Pancreas (tissue), 10 donors: ENCODE results near the gene TRIM3. TPM values are rescaled to one million over a fixed set of nuclear protein-coding genes. Genes with fewer than 3 reads are reported as not detected.
A peak's percentile ranks its signal among the peaks of the same experiment; 100 is the strongest.

ENCODE experiments used
- ATAC-seq, 4 donors: fragments of 200-7000 bp; cut with Tn5 transposase; one replicate each; pipeline versions ENCODE4 v1.8.0 to v1.9.1; 2020; ENCODE audit warnings: mild to moderate bottlenecking in 4 of 4, moderate library complexity in 4 of 4
- DNase-seq, 6 donors: peaks; one replicate each; pipeline ENCODE4 v3.0.0-alpha.2; 2020
- FAIRE-seq: peaks from 2 replicates; lab custom pipeline; 2012; peaks lifted over from hg19 to GRCh38; lab: Jason Lieb, UNC
- H3K27ac ChIP-seq, 4 donors: fragments of 200-600 bp; sonication (generic); 1 replicate in 3 of 4; 2 replicates in 1 of 4; pipeline versions ENCODE4 v1.5.0 to v1.8.0; 2020
- H3K27me3 ChIP-seq, 4 donors: fragments of 200-600 bp; one replicate each; pipeline ENCODE4 v1.8.0; 2021
- H3K36me3 ChIP-seq, 3 donors: fragments of 200-600 bp; sonication (generic) in 1 of 3; one replicate each; pipeline versions ENCODE4 v1.5.0 to v1.8.0; 2020 to 2021
- H3K4me1 ChIP-seq, 3 donors: fragments of 200-600 bp; one replicate each; pipeline ENCODE4 v1.8.0; 2021
- H3K4me3 ChIP-seq, 4 donors: fragments of 200-600 bp; sonication (generic) in 2 of 4; one replicate each; pipeline versions ENCODE4 v1.5.0 to v1.8.0; 2020 to 2021
- H3K9me3 ChIP-seq, 4 donors: fragments of 200-600 bp; one replicate each; pipeline ENCODE4 v1.8.0; 2021
- WGBS, 2 donors: extraction: QIAGEN DNeasy Blood & Tissue Kit; methylation state at CpG; one replicate each; pipeline ENCODE4 v1.1.7; 2013; 5-methylcytosine and 5-hydroxymethylcytosine counted together
- intact Hi-C, 3 donors: fragments of 100-400 bp; cut with DNase I; formaldehyde crosslinking; loops; one replicate each; pipeline versions ENCODE4 v1.11.1 to v1.14.2; 2022
- polyA plus RNA-seq, 2 donors: library from polyadenylated mRNA; stranded (reverse); fragments of 200-250 nt; gene quantifications; one replicate each; pipeline ENCODE4 v1.2.3, GENCODE V29; 2013
- total RNA-seq, 6 donors: library from RNA; stranded (reverse); fragmentation: NEBNext Ultra II Directional in 4 of 6; extraction: Animal tissue kit (Norgen Biotek cat#: 25700) in 4 of 6; gene quantifications; one replicate each; pipeline versions ENCODE4 v1.2.1 to v1.2.4, GENCODE V29; 2021 to 2023
- TF ChIP-seq, protein P1 (sequence below), 4 donors: fragments of 200-600 bp; sonication (generic) in 3 of 4; IDR thresholded peaks; one replicate each; pipeline versions ENCODE4 v1.5.0 to v1.8.0; 2021; ENCODE audit warnings: antibody characterized with exemption in 4 of 4
- donor health status: healthy with polysubstance abuse.
- donor health status: DM: no; HTN: no; CAD: no; lungs with moderate emphysema.
- donor health status: DM: no; HTN: no; CAD: no.
- donor health status: control.
- donor health status: control.
- donor health status: Bipolar disorder and iron deficiency.
- donor health status: DM: yes; HTN: yes; CAD: no.
- donor health status: DM: no; HTN: no; CAD: no.
- donor health status: DM: no; HTN: no; CAD: no.
- donor health status: DM: yes; HTN: yes; CAD: no.

TRIM3 gene
- total and polyA plus RNA-seq, 8 donors = 5.2 to 30.8 (median 7.6) TPM

DNA sequence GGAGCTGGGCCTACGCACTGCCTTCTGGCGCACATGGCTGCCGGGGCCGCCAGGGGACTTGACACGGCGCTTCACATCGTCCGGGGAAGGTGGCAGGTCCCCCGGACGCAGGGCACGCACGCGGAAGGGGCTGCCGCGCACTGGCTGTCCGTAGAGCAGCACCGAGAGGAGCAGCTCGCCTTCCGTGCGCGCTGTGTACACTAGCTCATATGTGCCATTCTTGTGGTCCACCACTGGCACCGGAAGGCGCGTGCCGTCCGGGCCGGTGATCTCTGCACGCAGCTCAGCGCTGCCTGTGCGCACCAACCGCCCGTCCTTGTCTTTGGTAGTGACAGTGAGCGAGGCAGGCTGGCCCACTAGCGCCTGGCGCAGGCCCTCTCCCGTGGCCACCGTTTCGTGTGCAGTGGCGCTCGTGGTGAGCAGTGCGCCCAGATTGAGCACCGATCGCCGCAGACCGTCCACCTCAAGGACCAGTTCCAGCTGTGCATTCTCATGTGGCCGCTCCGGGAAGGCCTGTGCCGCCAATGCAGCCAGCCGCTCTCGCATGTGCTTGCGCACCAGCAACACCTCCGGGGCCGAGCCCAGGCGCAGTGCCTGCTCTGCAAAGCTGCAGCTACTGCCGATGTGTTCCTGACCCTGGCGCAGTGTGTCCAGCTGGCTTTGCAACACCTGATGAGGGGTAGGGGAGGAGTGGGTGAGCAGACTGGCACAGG is 17.2 kb downstream of the TRIM3 start:
- H3K4me1 ChIP-seq = no peaks in the 10 kb centered on the region
- DNase-seq (peak in 1 of 6 donors; percentile 62), ATAC-seq (no peak), FAIRE-seq (no peak)
- TF ChIP-seq, protein P1, sequence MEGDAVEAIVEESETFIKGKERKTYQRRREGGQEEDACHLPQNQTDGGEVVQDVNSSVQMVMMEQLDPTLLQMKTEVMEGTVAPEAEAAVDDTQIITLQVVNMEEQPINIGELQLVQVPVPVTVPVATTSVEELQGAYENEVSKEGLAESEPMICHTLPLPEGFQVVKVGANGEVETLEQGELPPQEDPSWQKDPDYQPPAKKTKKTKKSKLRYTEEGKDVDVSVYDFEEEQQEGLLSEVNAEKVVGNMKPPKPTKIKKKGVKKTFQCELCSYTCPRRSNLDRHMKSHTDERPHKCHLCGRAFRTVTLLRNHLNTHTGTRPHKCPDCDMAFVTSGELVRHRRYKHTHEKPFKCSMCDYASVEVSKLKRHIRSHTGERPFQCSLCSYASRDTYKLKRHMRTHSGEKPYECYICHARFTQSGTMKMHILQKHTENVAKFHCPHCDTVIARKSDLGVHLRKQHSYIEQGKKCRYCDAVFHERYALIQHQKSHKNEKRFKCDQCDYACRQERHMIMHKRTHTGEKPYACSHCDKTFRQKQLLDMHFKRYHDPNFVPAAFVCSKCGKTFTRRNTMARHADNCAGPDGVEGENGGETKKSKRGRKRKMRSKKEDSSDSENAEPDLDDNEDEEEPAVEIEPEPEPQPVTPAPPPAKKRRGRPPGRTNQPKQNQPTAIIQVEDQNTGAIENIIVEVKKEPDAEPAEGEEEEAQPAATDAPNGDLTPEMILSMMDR (IDR thresholded peaks at IDR 0.05) = no peak
- no peak overlapping the region for H3K4me3 ChIP-seq
- no peaks in the 10 kb centered on the region for H3K27me3 ChIP-seq
- H3K36me3 ChIP-seq = peaks cover 0 to 26% (median 5%) of the 10 kb centered on the region in 3 donors
- intact Hi-C loops = no loop called here
- H3K9me3 ChIP-seq = no peaks in the 10 kb centered on the region
- 95 to 97% methylated on average over 56 of the region's 56 CpGs for WGBS, 2 donors
- H3K27ac ChIP-seq = no peak overlapping the region

DNA sequence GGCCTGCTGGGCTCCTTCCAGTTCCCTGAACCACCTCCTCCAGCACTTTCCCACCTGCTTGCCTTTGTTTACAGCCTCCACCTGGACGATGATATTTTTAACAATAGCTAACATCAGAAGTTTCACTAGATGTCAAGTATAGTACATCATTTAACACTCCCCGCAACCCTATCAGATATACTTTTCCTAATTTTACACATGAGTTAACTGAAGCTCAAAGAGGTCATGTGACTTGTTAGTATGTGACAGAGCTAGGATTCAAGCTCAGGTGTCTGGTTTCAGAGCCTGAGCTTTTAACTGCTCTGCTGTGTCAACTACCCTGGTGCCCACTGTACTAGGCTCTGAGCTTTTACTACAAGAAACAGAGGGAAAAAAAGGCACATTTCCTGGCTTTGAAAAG is 18.7 kb downstream of the TRIM3 start:
- peaks cover 0 to 32% (median 9%) of the 10 kb centered on the region in 3 donors for H3K36me3 ChIP-seq
- H3K4me1 ChIP-seq = no peaks in the 10 kb centered on the region
- TF ChIP-seq, protein P1 (IDR thresholded peaks at IDR 0.05) = no peak
- no peaks in the 10 kb centered on the region for H3K27me3 ChIP-seq
- intact Hi-C loops = no loop called here
- H3K27ac ChIP-seq = no peak overlapping the region
- no peak for FAIRE-seq
- H3K4me3 ChIP-seq = no peak overlapping the region
- 48 to 64% methylated on average over 2 of the region's 2 CpGs for WGBS, 2 donors
- no peak for DNase-seq
- ATAC-seq = peak in 1 of 4 donors; percentile 22
- no peaks in the 10 kb centered on the region for H3K9me3 ChIP-seq

DNA sequence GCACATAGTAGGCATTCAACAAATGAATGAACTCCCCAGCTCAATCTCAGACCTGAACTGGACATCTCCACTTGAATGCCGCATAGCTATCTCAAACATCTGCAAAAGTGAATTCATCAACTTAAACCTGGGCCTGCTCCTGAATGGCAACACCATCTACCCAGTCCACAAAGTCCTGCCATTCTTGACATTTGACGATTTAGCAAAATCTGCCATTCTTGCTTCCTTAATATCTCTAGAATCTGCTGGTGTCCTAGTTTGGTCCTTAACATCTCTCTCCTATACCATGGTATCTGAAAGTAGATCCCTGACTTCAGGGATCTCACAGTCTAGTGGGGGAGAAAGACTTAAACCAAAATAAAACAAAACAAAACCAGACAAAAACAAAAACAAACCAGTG is 20.6 kb downstream of the TRIM3 start:
- ATAC-seq (no peak), FAIRE-seq (no peak), DNase-seq (no peak)
- Histone ChIP-seq H3K36me3 (peaks cover 0 to 36% (median 9%) of the 10 kb centered on the region in 3 donors), H3K4me1 (no peaks in the 10 kb centered on the region), H3K27me3 (no peaks in the 10 kb centered on the region), H3K27ac (no peak overlapping the region), H3K9me3 (no peaks in the 10 kb centered on the region), H3K4me3 (no peak overlapping the region)
- 85 to 86% methylated on average over 2 of the region's 2 CpGs for WGBS, 2 donors
- TF ChIP-seq, protein P1 (IDR thresholded peaks at IDR 0.05) = no peak
- intact Hi-C loops = no loop called here

DNA sequence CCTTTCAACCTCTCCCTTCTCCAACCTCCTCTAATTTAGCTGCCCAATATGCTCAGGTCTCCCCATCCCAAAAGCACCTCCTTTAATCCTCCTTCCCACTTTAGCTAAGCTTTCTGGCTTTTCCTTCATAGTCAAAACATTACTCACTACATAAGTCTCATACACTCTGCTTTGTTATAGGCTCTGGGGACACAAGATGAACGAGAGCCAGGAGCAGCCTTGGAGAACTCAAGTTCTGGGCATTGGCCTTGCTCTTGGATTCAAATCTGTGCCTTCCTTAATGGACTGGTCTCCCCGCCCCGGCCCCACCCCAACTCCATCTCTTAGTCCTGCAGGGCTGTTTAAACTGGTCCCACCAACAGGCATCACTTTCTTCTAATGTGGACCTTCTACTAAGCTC is 21.5 kb downstream of the TRIM3 start:
- ATAC-seq (no peak), FAIRE-seq (no peak), DNase-seq (no peak)
- TF ChIP-seq, protein P1 (IDR thresholded peaks at IDR 0.05) = no peak
- H3K4me1 ChIP-seq = no peaks in the 10 kb centered on the region
- H3K9me3 ChIP-seq = no peaks in the 10 kb centered on the region
- intact Hi-C loops = no loop called here
- no peak overlapping the region for H3K27ac ChIP-seq
- H3K4me3 ChIP-seq = no peak overlapping the region
- no peaks in the 10 kb centered on the region for H3K27me3 ChIP-seq
- 78 to 84% methylated on average over 3 of the region's 3 CpGs for WGBS, 2 donors
- peaks cover 0 to 34% (median 9%) of the 10 kb centered on the region in 3 donors for H3K36me3 ChIP-seq

DNA sequence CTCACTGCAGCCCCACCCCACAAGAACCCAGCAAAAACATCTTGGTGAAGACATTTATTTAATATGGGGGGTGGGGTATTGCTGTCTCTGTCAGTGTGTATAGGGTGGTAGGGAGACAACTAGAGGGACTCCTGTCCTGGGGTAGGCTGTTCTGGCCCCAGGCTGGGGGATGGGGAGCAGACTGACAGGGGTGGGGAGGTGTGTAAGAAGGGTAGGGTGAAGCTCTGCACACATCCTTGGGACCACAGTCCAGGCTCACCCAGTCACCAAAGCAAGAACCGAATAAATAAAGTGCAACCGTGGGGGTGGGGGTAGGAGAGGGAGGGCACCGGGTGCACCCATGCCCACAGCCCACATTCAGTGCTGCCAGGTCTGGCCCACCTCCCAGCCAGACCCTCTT is 25.2 kb downstream of the TRIM3 start:
- TF ChIP-seq, protein P1 (IDR thresholded peaks at IDR 0.05) = no peak
- FAIRE-seq (no peak), DNase-seq (no peak), ATAC-seq (no peak)
- no peaks in the 10 kb centered on the region for H3K4me1 ChIP-seq
- H3K9me3 ChIP-seq = no peaks in the 10 kb centered on the region
- H3K27me3 ChIP-seq = no peaks in the 10 kb centered on the region
- 64 to 78% methylated on average over 3 of the region's 3 CpGs for WGBS, 2 donors
- peaks cover 0 to 10% (median 4%) of the 10 kb centered on the region in 3 donors for H3K36me3 ChIP-seq
- intact Hi-C loops = loop anchor here in 1 of 3 donors (10.0 kb wide), 1 partner anchor 74 kb away; no protein-coding TSS in a partner anchor
- H3K4me3 ChIP-seq = no peak overlapping the region
- no peak overlapping the region for H3K27ac ChIP-seq
